Measurements from ENCODE around the gene ATRN.

ATRN gene

GRCh38 chr20:3432844-3433243 is 38.0 kb upstream of the ATRN start:
- no peaks in the 10 kb centered on the region for H3K4me1 Mint-ChIP-seq
- peak overlapping the region in 1 of 3 experiments; percentile 52 for H3K27ac Mint-ChIP-seq
- no peak for TF ChIP-seq CTCF (IDR thresholded peaks at IDR 0.05; ENCODE audit: unreplicated experiment in 3 of 3)
- no peaks in the 10 kb centered on the region for H3K36me3 Mint-ChIP-seq (ENCODE audit: low read depth)
- H3K9me3 Mint-ChIP-seq: no peaks in the 10 kb centered on the region
- H3K4me3 Mint-ChIP-seq: no peak overlapping the region
- H3K27me3 Mint-ChIP-seq (ENCODE audit: low read depth): peaks cover 3% of the 10 kb centered on the region

GRCh38 chr20:3433744-3434143 is 37.1 kb upstream of the ATRN start:
- no peak overlapping the region for H3K4me3 Mint-ChIP-seq

GRCh38 chr20:3434232-3434631 is 36.6 kb upstream of the ATRN start:
- H3K4me3 Mint-ChIP-seq: no peak overlapping the region
- peaks cover 3% of the 10 kb centered on the region for H3K27me3 Mint-ChIP-seq (ENCODE audit: low read depth)
- no peaks in the 10 kb centered on the region for H3K36me3 Mint-ChIP-seq (ENCODE audit: low read depth)

More at GRCh38 chr20:3433744-3434143, 37.1 kb upstream of the ATRN start:
- H3K27ac Mint-ChIP-seq: no peak overlapping the region
- peaks cover 3% of the 10 kb centered on the region for H3K27me3 Mint-ChIP-seq (ENCODE audit: low read depth)
- no peaks in the 10 kb centered on the region for H3K9me3 Mint-ChIP-seq
- H3K4me1 Mint-ChIP-seq: no peaks in the 10 kb centered on the region
- H3K36me3 Mint-ChIP-seq (ENCODE audit: low read depth): no peaks in the 10 kb centered on the region
- TF ChIP-seq CTCF (IDR thresholded peaks at IDR 0.05; ENCODE audit: unreplicated experiment in 3 of 3): no peak

GRCh38 chr20:3436864-3437574 is 33.8 kb upstream of the ATRN start:
- peaks cover 3% of the 10 kb centered on the region for H3K27me3 Mint-ChIP-seq (ENCODE audit: low read depth)
- no peaks in the 10 kb centered on the region for H3K4me1 Mint-ChIP-seq
- no peak overlapping the region for H3K4me3 Mint-ChIP-seq
- TF ChIP-seq CTCF (IDR thresholded peaks at IDR 0.05; ENCODE audit: unreplicated experiment in 3 of 3): no peak
- H3K27ac Mint-ChIP-seq: peak overlapping the region in 1 of 3 experiments; percentile 92
- no peaks in the 10 kb centered on the region for H3K9me3 Mint-ChIP-seq
- no peaks in the 10 kb centered on the region for H3K36me3 Mint-ChIP-seq (ENCODE audit: low read depth)

More at GRCh38 chr20:3434232-3434631, 36.6 kb upstream of the ATRN start:
- Mint-ChIP-seq H3K27ac (no peak overlapping the region), H3K9me3 (no peaks in the 10 kb centered on the region), H3K4me1 (no peaks in the 10 kb centered on the region)
- no peak for TF ChIP-seq CTCF (IDR thresholded peaks at IDR 0.05; ENCODE audit: unreplicated experiment in 3 of 3)

- Mint-ChIP-seq H3K27me3 (ENCODE audit: low read depth) (peaks cover 9% of the 10 kb centered on the region), H3K9me3 (no peaks in the 10 kb centered on the region), H3K4me1 (no peaks in the 10 kb centered on the region), H3K27ac (peak overlapping the region in 1 of 3 experiments; percentile 35), H3K4me3 (no peak overlapping the region), H3K36me3 (ENCODE audit: low read depth) (no peaks in the 10 kb centered on the region)
- TF ChIP-seq CTCF (IDR thresholded peaks at IDR 0.05; ENCODE audit: unreplicated experiment in 3 of 3): no peak
These were observed 24.0 kb upstream of the ATRN start for GRCh38 chr20:3446779-3447178.

GRCh38 chr20:3447321-3447720 is 23.5 kb upstream of the ATRN start:
- no peak overlapping the region for H3K4me3 Mint-ChIP-seq
- H3K9me3 Mint-ChIP-seq: no peaks in the 10 kb centered on the region
- H3K27me3 Mint-ChIP-seq (ENCODE audit: low read depth): peaks cover 9% of the 10 kb centered on the region
- H3K36me3 Mint-ChIP-seq (ENCODE audit: low read depth): no peaks in the 10 kb centered on the region
- no peak for TF ChIP-seq CTCF (IDR thresholded peaks at IDR 0.05; ENCODE audit: unreplicated experiment in 3 of 3)
- H3K4me1 Mint-ChIP-seq: no peaks in the 10 kb centered on the region
- H3K27ac Mint-ChIP-seq: no peak overlapping the region

Data from nephron (organoid).